WI38 (cell line): Measurements from ENCODE around the gene SLC45A1.

Experiments
- H3K4me3 ChIP-seq: 2 replicates; pipeline ENCODE4 v1.5.1; 2011; ENCODE audit warnings: low read depth, mild to moderate bottlenecking, control low read depth, low read length
- TF ChIP-seq, protein P1 (sequence below): IDR thresholded peaks from 2 replicates; pipeline ENCODE4 v1.5.1; 2012; ENCODE audit warnings: low read depth, mild to moderate bottlenecking, control low read depth, low read length

The SLC45A1 gene

DNA sequence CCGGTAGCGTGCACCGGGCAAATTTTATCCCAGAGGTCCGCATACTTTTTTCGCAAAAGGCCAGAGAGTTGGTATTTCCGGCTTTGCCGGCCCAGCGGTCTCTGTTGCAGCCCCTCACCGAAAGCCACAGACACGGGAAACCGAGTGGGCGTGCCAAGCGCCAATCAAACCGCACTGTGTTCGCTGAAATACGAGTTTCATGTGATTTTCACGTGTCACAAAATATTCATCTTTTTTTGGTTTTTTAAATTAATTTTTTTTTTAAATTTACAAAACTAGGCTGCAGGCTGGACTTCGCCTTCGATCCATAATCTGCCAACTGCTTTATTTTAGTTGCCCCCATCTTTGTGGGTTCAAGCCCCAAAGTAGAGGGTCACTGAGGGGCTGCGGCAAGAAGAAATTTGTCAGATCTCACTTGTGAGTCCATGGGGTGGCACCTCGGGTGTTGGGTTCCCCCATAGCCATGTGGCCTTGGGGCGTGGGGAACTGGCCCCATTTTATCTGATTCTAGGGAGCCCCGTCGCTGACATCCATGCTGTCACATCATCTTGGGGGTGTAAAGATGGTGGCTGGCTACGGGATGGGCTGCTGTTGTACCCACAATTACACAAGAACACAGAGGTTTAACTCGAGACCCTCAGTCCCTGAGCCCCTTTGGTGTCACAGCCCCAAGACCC, 20.8 kb downstream of the SLC45A1 start:
- no peak overlapping the region for H3K4me3 ChIP-seq
- TF ChIP-seq, protein P1, sequence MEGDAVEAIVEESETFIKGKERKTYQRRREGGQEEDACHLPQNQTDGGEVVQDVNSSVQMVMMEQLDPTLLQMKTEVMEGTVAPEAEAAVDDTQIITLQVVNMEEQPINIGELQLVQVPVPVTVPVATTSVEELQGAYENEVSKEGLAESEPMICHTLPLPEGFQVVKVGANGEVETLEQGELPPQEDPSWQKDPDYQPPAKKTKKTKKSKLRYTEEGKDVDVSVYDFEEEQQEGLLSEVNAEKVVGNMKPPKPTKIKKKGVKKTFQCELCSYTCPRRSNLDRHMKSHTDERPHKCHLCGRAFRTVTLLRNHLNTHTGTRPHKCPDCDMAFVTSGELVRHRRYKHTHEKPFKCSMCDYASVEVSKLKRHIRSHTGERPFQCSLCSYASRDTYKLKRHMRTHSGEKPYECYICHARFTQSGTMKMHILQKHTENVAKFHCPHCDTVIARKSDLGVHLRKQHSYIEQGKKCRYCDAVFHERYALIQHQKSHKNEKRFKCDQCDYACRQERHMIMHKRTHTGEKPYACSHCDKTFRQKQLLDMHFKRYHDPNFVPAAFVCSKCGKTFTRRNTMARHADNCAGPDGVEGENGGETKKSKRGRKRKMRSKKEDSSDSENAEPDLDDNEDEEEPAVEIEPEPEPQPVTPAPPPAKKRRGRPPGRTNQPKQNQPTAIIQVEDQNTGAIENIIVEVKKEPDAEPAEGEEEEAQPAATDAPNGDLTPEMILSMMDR = no peak

DNA sequence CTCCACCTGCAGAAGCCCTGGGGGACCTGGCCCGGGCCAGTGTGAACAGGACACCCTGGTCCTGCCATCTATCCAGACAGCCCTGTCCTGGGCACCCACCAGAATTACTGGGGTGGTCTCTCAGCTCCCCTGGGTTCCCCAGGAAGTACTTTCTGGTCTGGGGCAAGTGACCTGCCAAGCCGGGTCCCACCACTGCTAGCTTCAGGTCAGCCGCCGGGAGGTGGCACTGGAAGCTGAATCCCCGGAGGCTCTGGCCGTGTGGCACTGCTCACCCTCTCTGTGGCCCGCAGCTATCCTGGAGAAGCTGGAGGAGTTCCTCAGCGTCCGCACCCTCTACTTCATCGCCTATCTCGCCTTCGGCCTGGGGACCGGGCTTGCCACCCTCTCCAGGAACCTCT, 21.3 kb downstream of the SLC45A1 start:
- no peak overlapping the region for H3K4me3 ChIP-seq
- TF ChIP-seq, protein P1 = no peak

DNA sequence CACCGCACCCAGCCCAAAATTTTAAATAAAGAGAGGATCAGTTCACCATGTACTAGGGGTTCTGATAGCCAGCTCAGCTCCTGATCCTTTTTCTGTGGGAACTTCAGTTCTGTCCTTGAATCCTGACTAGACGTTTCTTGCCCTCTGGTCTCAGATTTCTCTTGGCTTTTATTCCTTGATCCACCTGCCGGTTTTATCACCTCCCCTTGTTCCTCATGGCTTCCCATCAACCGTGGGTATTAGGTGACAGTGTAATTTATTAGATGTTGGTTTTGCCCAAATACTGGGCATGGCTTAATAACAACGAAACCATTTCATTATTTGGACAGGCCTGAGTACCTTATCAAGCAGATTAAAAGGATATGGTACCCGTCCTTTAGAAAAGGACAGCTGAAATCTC, 22.5 kb downstream of the SLC45A1 start:
- no peak overlapping the region for H3K4me3 ChIP-seq
- TF ChIP-seq, protein P1 = no peak

DNA sequence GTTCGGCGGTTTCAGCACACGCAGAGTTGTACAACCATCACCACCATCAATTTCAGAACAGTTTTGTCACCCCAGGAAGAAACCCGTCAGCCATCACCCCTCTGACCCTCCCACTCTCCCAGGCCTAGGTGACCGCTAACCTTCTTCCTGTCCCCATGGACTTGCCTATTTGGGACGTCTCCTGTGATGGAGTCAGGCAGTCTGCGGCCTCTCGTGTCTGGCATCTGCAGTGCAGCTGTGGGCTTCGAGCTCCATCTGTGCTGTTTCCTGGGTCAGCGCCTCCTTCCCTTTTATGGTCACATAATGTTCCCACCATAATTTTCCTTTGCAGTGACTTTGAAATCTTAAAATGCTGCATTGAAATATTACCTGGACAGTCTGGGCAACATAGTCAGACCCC, 24.4 kb downstream of the SLC45A1 start:
- TF ChIP-seq, protein P1 = peak; percentile 29
- no peak overlapping the region for H3K4me3 ChIP-seq

DNA sequence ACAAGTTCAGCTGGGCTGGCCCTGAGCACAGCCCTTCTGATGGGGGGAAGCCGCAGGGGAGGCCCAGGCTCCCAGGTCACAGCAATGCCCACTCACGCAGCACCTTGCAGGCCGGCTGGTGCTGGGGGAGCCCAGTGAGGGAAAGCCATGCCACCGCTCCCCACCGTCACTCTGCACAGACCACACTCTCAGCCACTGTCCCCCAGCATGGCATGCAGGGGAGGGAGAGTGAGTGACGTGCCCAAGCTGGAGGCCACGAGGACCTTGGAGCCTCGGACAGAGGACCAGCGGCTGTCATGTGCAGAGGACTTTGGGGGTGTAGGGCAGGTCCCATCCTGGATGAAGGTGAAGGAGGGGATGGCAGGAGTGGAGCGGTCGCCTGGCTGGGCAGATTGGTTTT, 25.1 kb downstream of the SLC45A1 start:
- TF ChIP-seq, protein P1 = no peak

DNA sequence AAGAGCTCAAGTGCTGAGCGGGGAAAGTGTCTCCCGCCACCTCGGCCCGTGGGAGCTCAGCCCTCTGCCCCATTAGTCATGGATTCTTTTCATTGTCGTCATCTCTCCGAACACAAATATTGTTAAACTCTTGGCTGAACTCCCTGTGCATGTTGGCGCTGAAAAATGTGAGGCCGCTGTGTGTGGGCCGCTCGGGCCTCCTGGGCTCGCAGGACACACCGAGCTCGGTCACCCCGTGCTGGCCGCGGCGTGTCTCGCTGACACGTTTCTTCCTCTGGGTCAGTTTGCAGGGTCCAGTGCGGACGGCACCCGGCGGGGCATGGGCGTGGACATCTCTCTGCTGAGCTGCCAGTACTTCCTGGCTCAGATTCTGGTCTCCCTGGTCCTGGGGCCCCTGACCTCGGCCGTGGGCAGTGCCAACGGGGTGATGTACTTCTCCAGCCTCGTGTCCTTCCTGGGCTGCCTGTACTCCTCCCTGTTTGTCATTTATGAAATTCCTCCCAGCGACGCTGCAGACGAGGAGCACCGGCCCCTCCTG, 25.6 kb downstream of the SLC45A1 start:
- TF ChIP-seq, protein P1 = no peak
- peak overlapping the region; percentile 32 for H3K4me3 ChIP-seq

More for the DNA sequence above, 25.1 kb downstream of the SLC45A1 start:
- H3K4me3 ChIP-seq = no peak overlapping the region

DNA sequence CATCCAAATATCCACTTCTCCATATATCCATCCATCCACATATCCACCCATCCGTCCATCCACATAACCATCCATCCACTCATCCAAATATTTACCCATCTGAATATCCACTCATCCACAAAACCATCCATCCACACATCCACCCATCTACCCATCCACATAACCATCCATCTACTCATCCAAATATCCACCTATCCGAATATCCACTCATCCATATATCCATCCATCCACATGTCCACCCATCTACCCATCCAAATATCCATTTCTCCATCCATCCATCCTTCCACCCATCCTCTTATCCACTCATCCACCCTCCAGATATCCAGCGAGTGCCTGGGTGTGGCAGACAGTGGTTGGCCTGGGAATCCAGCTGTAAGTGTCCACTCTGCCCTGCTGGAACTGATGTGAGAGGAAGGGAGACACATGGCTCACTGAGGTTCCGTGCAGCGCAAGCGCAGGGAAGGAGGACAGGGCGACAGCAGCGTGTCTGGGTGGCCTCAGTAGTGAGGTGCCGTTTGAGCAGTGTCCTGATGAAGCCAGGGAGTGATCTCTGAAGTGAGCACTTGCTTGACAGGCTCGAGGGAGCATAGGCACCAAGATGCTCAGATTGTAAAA, 27.1 kb downstream of the SLC45A1 start:
- H3K4me3 ChIP-seq = no peak overlapping the region
- TF ChIP-seq, protein P1 = no peak
